22Rv1 (cell line): ENCODE measurements around the gene MYO10.

Experiments
- H3K27ac ChIP-seq: fragments of 450-650 bp; 2 replicates; pipeline ENCODE4 v1.5.1; 2017
- ZFX ChIP-seq: fragments of 450-650 bp; IDR thresholded peaks from 2 replicates; pipeline ENCODE4 v1.6.1; 2017; ENCODE audit warnings: antibody characterized with exemption, borderline replicate concordance
- TF ChIP-seq, protein P1 (sequence below): fragments of 450-650 bp; IDR thresholded peaks from 2 replicates; pipeline ENCODE4 v1.5.1; 2017; ENCODE audit warnings: mild to moderate bottlenecking

The MYO10 gene

DNA sequence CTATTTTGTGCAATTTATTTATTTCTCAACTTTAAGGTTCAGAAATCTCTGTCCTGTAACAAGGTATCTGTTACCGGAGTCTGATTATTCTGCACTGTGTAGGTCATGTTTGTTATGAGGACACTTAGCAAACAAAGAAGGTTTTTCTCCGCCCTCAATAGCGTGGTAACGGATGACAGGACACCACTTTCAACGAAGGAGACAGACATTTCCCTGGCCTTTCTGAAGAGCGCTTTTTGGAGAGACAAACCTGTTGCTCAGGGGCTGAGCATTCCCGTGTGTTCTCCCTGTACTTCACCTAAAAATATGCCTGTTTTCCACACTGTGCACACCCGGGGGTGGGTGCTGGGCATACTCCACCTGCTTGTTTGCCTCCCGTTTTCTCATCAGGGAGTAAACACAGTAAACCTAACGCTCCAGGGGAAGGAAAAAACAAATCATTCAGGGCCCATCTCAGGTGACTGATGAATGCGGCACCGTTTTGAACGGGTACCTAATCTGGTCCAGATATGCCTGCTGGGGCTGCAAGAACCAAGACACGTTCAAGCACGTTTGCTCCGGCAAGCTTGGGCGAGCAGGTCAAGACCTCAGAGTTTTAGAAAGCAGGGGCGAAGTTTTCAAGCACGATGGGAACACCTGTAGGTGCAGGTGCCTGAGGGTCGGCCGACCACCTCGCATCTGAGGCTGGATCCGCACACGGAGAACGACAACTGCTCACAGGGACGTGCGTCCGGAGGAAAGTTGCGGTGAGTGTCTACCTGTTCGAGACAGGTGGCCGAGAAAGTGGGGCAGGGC is 320.1 kb downstream of the MYO10 start:
- H3K27ac ChIP-seq: peak overlapping the region; percentile 41

DNA sequence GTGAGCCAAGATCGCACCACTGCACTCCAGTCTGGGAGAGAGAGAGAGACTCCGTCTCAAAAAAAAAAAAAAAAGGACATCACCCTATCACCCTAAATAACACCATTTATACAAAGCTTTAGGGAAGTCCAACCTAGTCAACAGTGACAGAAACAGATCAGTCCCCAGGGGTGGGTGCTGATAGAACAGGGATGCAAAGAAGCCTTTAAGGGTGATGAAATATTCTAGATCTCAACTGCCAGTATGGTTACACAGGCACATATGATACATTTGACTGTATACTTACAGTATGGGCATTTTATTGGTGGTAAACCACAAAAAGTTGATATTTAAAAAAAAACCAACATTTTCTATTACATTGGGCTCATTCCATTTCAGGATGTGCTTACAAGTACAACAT is 324.1 kb downstream of the MYO10 start:
- no peak overlapping the region for H3K27ac ChIP-seq
- TF ChIP-seq, protein P1, sequence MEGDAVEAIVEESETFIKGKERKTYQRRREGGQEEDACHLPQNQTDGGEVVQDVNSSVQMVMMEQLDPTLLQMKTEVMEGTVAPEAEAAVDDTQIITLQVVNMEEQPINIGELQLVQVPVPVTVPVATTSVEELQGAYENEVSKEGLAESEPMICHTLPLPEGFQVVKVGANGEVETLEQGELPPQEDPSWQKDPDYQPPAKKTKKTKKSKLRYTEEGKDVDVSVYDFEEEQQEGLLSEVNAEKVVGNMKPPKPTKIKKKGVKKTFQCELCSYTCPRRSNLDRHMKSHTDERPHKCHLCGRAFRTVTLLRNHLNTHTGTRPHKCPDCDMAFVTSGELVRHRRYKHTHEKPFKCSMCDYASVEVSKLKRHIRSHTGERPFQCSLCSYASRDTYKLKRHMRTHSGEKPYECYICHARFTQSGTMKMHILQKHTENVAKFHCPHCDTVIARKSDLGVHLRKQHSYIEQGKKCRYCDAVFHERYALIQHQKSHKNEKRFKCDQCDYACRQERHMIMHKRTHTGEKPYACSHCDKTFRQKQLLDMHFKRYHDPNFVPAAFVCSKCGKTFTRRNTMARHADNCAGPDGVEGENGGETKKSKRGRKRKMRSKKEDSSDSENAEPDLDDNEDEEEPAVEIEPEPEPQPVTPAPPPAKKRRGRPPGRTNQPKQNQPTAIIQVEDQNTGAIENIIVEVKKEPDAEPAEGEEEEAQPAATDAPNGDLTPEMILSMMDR: no peak

More for the DNA sequence above, 320.1 kb downstream of the MYO10 start:
- no peak for TF ChIP-seq ZFX
- TF ChIP-seq, protein P1: no peak
